RWPE2 (cell line): Measurements from ENCODE around the gene RNF213.

Experiments
- ATAC-seq: fragments of 200-7000 bp; cut with Tn5 transposase; 3 replicates; pipeline ENCODE4 v1.9.1; 2021; ENCODE audit warnings: low read depth
- DNase-seq: peaks from one replicate; pipeline ENCODE4 v3.0.0-alpha.2; 2020; ENCODE audit warnings: low spot score
- H3K27ac ChIP-seq: fragments of 450-650 bp; 2 replicates; pipeline ENCODE4 v1.5.1; 2017; ENCODE audit warnings: mild to moderate bottlenecking; ENCODE audit not compliant: poor library complexity, severe bottlenecking
- H3K27me3 ChIP-seq: fragments of 250-450 bp; sonication (Bioruptor Pico); 2 replicates; pipeline ENCODE4 v1.5.1; 2021; ENCODE audit warnings: mild to moderate bottlenecking, moderate library complexity; ENCODE audit not compliant: insufficient read depth, poor library complexity, severe bottlenecking
- H3K36me3 ChIP-seq: fragments of 250-450 bp; sonication (Bioruptor Pico); 2 replicates; pipeline ENCODE4 v1.5.1; 2020; ENCODE audit warnings: low read depth, mild to moderate bottlenecking, moderate library complexity
- H3K4me1 ChIP-seq: fragments of 250-450 bp; sonication (Bioruptor Pico); 2 replicates; pipeline ENCODE4 v1.5.1; 2021; ENCODE audit warnings: mild to moderate bottlenecking, moderate library complexity; ENCODE audit not compliant: insufficient read depth, poor library complexity, severe bottlenecking
- H3K4me3 ChIP-seq: fragments of 250-450 bp; sonication (Bioruptor Pico); 2 replicates; pipeline ENCODE4 v1.5.1; 2021; ENCODE audit warnings: mild to moderate bottlenecking, moderate library complexity; ENCODE audit not compliant: severe bottlenecking
- H3K9me3 ChIP-seq: fragments of 250-450 bp; sonication (Bioruptor Pico); 2 replicates; pipeline ENCODE4 v1.5.1; 2021; ENCODE audit warnings: mild to moderate bottlenecking, moderate library complexity; ENCODE audit not compliant: severe bottlenecking
- CTCF ChIP-seq: fragments of 450-650 bp; IDR thresholded peaks from one replicate; pipeline ENCODE4 v1.5.1; 2017; ENCODE audit warnings: mild to moderate bottlenecking, moderate library complexity; ENCODE audit not compliant: poor library complexity, severe bottlenecking

Gene RNF213

GRCh38 chr17:80339731-80340456 lies 79.2 kb downstream of the RNF213 start:
- H3K4me3 ChIP-seq: no peak overlapping the region
- H3K27ac ChIP-seq: no peak overlapping the region
- no peaks in the 10 kb centered on the region for H3K9me3 ChIP-seq
- no peak for ATAC-seq
- TF ChIP-seq CTCF: no peak
- peaks cover 87% of the 10 kb centered on the region for H3K36me3 ChIP-seq
- no peak for DNase-seq
- H3K27me3 ChIP-seq: no peaks in the 10 kb centered on the region
- no peaks in the 10 kb centered on the region for H3K4me1 ChIP-seq

GRCh38 chr17:80345321-80345720 lies 84.7 kb downstream of the RNF213 start:
- Histone ChIP-seq H3K9me3 (no peaks in the 10 kb centered on the region), H3K27me3 (no peaks in the 10 kb centered on the region), H3K27ac (no peak overlapping the region), H3K36me3 (peaks cover 95% of the 10 kb centered on the region), H3K4me1 (no peaks in the 10 kb centered on the region), H3K4me3 (no peak overlapping the region)
- ATAC-seq: no peak
- no peak for DNase-seq
- TF ChIP-seq CTCF: no peak

- H3K27me3 ChIP-seq: no peaks in the 10 kb centered on the region
- no peaks in the 10 kb centered on the region for H3K9me3 ChIP-seq
- ATAC-seq (no peak), DNase-seq (no peak)
- no peak overlapping the region for H3K27ac ChIP-seq
- no peak for TF ChIP-seq CTCF
- peaks cover 97% of the 10 kb centered on the region for H3K36me3 ChIP-seq
- H3K4me3 ChIP-seq: no peak overlapping the region
- no peaks in the 10 kb centered on the region for H3K4me1 ChIP-seq
Measured at GRCh38 chr17:80345841-80346497, 85.3 kb downstream of the RNF213 start.

- no peak overlapping the region for H3K27ac ChIP-seq
- H3K9me3 ChIP-seq: no peaks in the 10 kb centered on the region
- no peaks in the 10 kb centered on the region for H3K4me1 ChIP-seq
- no peaks in the 10 kb centered on the region for H3K27me3 ChIP-seq
- no peak overlapping the region for H3K4me3 ChIP-seq
- H3K36me3 ChIP-seq: peaks cover 97% of the 10 kb centered on the region
- TF ChIP-seq CTCF: no peak
- DNase-seq (no peak), ATAC-seq (no peak)
Measured at GRCh38 chr17:80346498-80347275, 86.0 kb downstream of the RNF213 start.
